Measurements from ENCODE around the gene IL37. TPM values are rescaled to one million over a fixed set of nuclear protein-coding genes. Genes with fewer than 3 reads are reported as not detected.
A peak's percentile ranks its signal among the peaks of the same experiment; 100 is the strongest.

Gene IL37
- total RNA-seq, 1 donor from 2014 or later = not detected

- no peak overlapping the region for H3K27ac ChIP-seq
Measured at GRCh38 chr2:112938904-112939303, 27.9 kb downstream of the IL37 start.

GRCh38 chr2:112939425-112939824 is 28.5 kb downstream of the IL37 start:
- ATAC-seq = no peak
- Histone ChIP-seq H3K4me3 (no peak overlapping the region), H3K9me3 (no peaks in the 10 kb centered on the region), H3K27ac (no peak overlapping the region), H3K4me1 (no peaks in the 10 kb centered on the region), H3K36me3 (no peaks in the 10 kb centered on the region), H3K27me3 (no peaks in the 10 kb centered on the region)
- intact Hi-C loops (cut with DNase I) = no loop called here
- TF ChIP-seq CTCF (IDR thresholded peaks at IDR 0.05) = no peak
- no peak for DNase-seq

More at GRCh38 chr2:112938904-112939303, 27.9 kb downstream of the IL37 start:
- TF ChIP-seq CTCF (IDR thresholded peaks at IDR 0.05) = no peak
- intact Hi-C loops (cut with DNase I) = no loop called here
- Histone ChIP-seq H3K36me3 (no peaks in the 10 kb centered on the region), H3K4me3 (no peak overlapping the region), H3K9me3 (no peaks in the 10 kb centered on the region), H3K4me1 (no peaks in the 10 kb centered on the region), H3K27me3 (no peaks in the 10 kb centered on the region)
- DNase-seq (no peak), ATAC-seq (no peak)

GRCh38 chr2:112940859-112941625 is 30.1 kb downstream of the IL37 start:
- ATAC-seq = no peak
- DNase-seq = no peak

GRCh38 chr2:112941753-112942653 is 31.0 kb downstream of the IL37 start:
- DNase-seq (peak; percentile 85), ATAC-seq (peak; percentile 95)
- intact Hi-C loops (cut with DNase I) = no loop called here
- Histone ChIP-seq H3K36me3 (no peaks in the 10 kb centered on the region), H3K4me3 (no peak overlapping the region), H3K27ac (no peak overlapping the region), H3K4me1 (no peaks in the 10 kb centered on the region), H3K27me3 (no peaks in the 10 kb centered on the region), H3K9me3 (no peaks in the 10 kb centered on the region)
- TF ChIP-seq CTCF (IDR thresholded peaks at IDR 0.05) = peak; percentile 83

More at GRCh38 chr2:112940859-112941625, 30.1 kb downstream of the IL37 start:
- TF ChIP-seq CTCF (IDR thresholded peaks at IDR 0.05) = no peak
- Histone ChIP-seq H3K9me3 (no peaks in the 10 kb centered on the region), H3K4me1 (no peaks in the 10 kb centered on the region), H3K36me3 (no peaks in the 10 kb centered on the region), H3K27ac (no peak overlapping the region), H3K27me3 (no peaks in the 10 kb centered on the region), H3K4me3 (no peak overlapping the region)
- intact Hi-C loops (cut with DNase I) = no loop called here

- Histone ChIP-seq H3K36me3 (no peaks in the 10 kb centered on the region), H3K27ac (no peak overlapping the region), H3K27me3 (no peaks in the 10 kb centered on the region), H3K4me1 (no peaks in the 10 kb centered on the region), H3K9me3 (no peaks in the 10 kb centered on the region), H3K4me3 (no peak overlapping the region)
- no peak for DNase-seq
- intact Hi-C loops (cut with DNase I) = no loop called here
- no peak for TF ChIP-seq CTCF (IDR thresholded peaks at IDR 0.05)
- ATAC-seq = no peak
Measured at GRCh38 chr2:112942654-112943002, 31.7 kb downstream of the IL37 start.
